Stimulated activated CD4-positive, alpha-beta T cell treated with anti-CD3 and anti-CD28 coated beads, Interleukin-4, amount 100 ng/mL, for 48 hours (primary cell): ENCODE results near the gene RPL3.

Experiments
- DNase-seq, 2 donors: peaks; one replicate each; pipeline ENCODE4 v3.0.0-alpha.2; 2020; ENCODE audit warnings: low read depth in 2 of 2

RPL3 gene

GRCh38 chr22:39299829-39300178 is 19.6 kb downstream of the RPL3 start:
- DNase-seq = no peak

- no peak for DNase-seq
Observed at GRCh38 chr22:39298241-39298987, 21.0 kb downstream of the RPL3 start.

GRCh38 chr22:39297490-39298240 is 21.8 kb downstream of the RPL3 start:
- DNase-seq = no peak

- no peak for DNase-seq
Observed at GRCh38 chr22:39296981-39297489, 22.4 kb downstream of the RPL3 start.

GRCh38 chr22:39296535-39296934 is 22.9 kb downstream of the RPL3 start:
- DNase-seq = no peak

GRCh38 chr22:39294571-39295468 is 24.6 kb downstream of the RPL3 start:
- no peak for DNase-seq

GRCh38 chr22:39293766-39294368 is 25.6 kb downstream of the RPL3 start:
- no peak for DNase-seq

- no peak for DNase-seq
Observed at GRCh38 chr22:39292561-39293074, 26.8 kb downstream of the RPL3 start.

GRCh38 chr22:39292031-39292462 is 27.4 kb downstream of the RPL3 start:
- no peak for DNase-seq

- no peak for DNase-seq
Observed at GRCh38 chr22:39291523-39291922, 27.9 kb downstream of the RPL3 start.

GRCh38 chr22:39290724-39291161 is 28.7 kb downstream of the RPL3 start:
- DNase-seq = no peak

- DNase-seq = no peak
Observed at GRCh38 chr22:39289975-39290720, 29.3 kb downstream of the RPL3 start.

- no peak for DNase-seq
Observed at GRCh38 chr22:39289533-39289932, 29.9 kb downstream of the RPL3 start.

- DNase-seq = no peak
Observed at GRCh38 chr22:39288135-39288898, 31.1 kb downstream of the RPL3 start.

GRCh38 chr22:39287076-39287725 is 32.2 kb downstream of the RPL3 start:
- no peak for DNase-seq

GRCh38 chr22:39284983-39285382 is 34.4 kb downstream of the RPL3 start:
- DNase-seq = no peak

GRCh38 chr22:39284142-39284980 is 35.1 kb downstream of the RPL3 start:
- no peak for DNase-seq
